AG09319 (cell line): ENCODE data around the gene SHROOM3.
"Not testable (repeated sequence)": the region's sequence is repeated elsewhere in the genome, so short reads cannot be mapped to it uniquely, and the experiment has no call there.

Experiments
- DNase-seq: peaks from one replicate; pipeline ENCODE4 v3.0.0-alpha.2; 2010; ENCODE audit warnings: low read depth; ENCODE audit errors: extremely low read depth
- TF ChIP-seq, protein P1 (sequence below): IDR thresholded peaks from 2 replicates; pipeline ENCODE4 v1.5.1; 2011; ENCODE audit warnings: low read depth, mild to moderate bottlenecking, inconsistent platforms, low read length, moderate library complexity

SHROOM3 gene

GRCh38 chr4:76723373-76723772, 288.3 kb downstream of the SHROOM3 start:
- TF ChIP-seq, protein P1, sequence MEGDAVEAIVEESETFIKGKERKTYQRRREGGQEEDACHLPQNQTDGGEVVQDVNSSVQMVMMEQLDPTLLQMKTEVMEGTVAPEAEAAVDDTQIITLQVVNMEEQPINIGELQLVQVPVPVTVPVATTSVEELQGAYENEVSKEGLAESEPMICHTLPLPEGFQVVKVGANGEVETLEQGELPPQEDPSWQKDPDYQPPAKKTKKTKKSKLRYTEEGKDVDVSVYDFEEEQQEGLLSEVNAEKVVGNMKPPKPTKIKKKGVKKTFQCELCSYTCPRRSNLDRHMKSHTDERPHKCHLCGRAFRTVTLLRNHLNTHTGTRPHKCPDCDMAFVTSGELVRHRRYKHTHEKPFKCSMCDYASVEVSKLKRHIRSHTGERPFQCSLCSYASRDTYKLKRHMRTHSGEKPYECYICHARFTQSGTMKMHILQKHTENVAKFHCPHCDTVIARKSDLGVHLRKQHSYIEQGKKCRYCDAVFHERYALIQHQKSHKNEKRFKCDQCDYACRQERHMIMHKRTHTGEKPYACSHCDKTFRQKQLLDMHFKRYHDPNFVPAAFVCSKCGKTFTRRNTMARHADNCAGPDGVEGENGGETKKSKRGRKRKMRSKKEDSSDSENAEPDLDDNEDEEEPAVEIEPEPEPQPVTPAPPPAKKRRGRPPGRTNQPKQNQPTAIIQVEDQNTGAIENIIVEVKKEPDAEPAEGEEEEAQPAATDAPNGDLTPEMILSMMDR: peak; percentile 50
- DNase-seq: peak; percentile 35

- TF ChIP-seq, protein P1: no peak
- DNase-seq: peak; percentile 53
Observed at GRCh38 chr4:76723924-76724323, 288.9 kb downstream of the SHROOM3 start.

DNA sequence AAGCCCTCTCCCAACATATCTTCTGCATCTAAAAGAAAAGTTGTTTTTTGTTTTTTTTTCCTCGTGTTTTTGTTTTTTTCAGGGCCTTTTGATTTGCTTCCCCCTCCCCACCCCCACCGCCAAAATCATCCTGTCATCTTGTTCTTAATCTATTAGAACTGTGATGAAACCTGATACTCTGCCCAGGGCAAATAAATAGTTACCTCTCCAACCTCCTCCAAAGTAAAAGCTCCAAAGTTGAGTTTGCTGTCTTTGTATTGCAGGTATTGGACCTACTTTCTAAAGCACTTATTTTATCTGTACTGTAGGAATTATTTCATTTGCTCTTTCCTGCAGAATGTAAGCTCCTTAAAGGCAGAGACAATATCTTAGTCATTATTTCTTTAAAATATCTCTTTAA, 290.0 kb downstream of the SHROOM3 start:
- TF ChIP-seq, protein P1: no peak
- DNase-seq: no peak

- no peak for DNase-seq
- TF ChIP-seq, protein P1: no peak
Observed at GRCh38 chr4:76726176-76726575, 291.1 kb downstream of the SHROOM3 start.

DNA sequence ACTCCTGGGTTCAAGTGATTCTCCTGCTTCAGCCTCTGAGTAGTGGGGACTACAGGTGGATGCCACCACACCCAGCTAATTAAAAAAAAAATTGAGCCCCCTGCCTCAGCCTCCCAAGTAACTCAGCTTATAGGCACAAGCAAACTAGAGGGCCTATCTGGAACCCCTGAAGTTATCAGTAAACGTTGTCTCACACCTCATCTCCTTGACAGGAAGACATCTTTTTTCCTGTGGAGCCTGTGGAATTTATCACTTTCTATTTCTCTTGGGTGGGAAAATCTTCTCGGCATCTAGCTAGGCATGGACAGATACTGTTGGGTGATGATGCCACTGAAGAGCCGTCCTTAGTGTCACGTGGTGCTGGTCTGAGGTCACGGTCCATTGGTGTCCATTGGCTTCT, 291.6 kb downstream of the SHROOM3 start:
- TF ChIP-seq, protein P1: no peak
- no peak for DNase-seq

GRCh38 chr4:76727934-76728333, 292.9 kb downstream of the SHROOM3 start:
- not testable (repeated sequence) for DNase-seq

- no peak for DNase-seq
- TF ChIP-seq, protein P1: no peak
Observed at GRCh38 chr4:76729460-76729859, 294.4 kb downstream of the SHROOM3 start.

DNA sequence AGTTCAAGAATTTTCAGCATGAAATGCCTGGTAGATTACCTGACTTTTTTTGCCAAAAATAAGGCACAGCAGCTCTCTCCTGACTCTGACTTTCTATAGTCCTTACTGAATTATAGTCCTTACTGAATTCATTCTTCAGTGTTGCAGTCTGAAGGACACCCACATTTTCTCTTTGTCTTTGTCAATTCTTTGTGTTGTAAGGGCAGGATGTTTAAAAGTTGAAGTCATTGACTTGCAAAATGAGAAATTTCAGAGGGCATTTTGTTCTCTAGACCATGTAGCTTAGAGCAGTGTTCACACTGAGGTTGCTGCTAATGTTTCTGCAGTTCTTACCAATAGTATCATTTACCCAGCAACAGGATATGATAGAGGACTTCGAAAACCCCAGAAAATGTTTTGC, 295.0 kb downstream of the SHROOM3 start:
- TF ChIP-seq, protein P1: no peak
- DNase-seq: no peak
